ENCODE data around the gene PGP.
A peak's percentile ranks its signal among the peaks of the same experiment; 100 is the strongest.

PGP gene

GRCh38 chr16:2212362-2213324 lies 2.0 kb downstream of the PGP start:
- Mint-ChIP-seq H3K27me3 (no peaks in the 10 kb centered on the region), H3K36me3 (peaks cover 4% of the 10 kb centered on the region), H3K9me3 (no peaks in the 10 kb centered on the region), H3K4me3 (peak overlapping the region; percentile 85), H3K4me1 (peaks cover 18% of the 10 kb centered on the region), H3K27ac (peak overlapping the region; percentile 62)

DNA sequence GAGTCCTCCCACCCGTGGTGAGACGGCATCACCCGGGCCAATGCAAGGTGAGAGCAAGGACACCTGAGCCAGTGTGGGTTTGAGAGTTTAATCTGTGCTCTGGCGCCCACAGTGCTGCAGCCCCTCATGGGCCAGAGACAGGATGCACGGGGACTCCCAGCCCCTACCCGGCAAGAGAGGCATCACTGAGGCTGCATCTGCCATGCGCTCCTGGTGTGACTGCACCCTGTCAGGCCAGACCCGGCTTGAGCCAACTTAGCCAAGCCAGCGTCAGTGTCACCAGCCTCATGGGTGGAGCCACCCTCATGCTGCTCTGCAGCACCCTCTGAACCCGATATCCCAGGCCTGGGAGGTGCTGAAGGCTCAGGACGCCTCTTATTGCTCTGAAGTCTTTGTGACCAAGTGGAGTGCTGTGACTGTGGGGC lies 2.7 kb downstream of the PGP start:
- H3K36me3 Mint-ChIP-seq: peaks cover 7% of the 10 kb centered on the region
- no peaks in the 10 kb centered on the region for H3K27me3 Mint-ChIP-seq
- H3K27ac Mint-ChIP-seq: peak overlapping the region; percentile 62

DNA sequence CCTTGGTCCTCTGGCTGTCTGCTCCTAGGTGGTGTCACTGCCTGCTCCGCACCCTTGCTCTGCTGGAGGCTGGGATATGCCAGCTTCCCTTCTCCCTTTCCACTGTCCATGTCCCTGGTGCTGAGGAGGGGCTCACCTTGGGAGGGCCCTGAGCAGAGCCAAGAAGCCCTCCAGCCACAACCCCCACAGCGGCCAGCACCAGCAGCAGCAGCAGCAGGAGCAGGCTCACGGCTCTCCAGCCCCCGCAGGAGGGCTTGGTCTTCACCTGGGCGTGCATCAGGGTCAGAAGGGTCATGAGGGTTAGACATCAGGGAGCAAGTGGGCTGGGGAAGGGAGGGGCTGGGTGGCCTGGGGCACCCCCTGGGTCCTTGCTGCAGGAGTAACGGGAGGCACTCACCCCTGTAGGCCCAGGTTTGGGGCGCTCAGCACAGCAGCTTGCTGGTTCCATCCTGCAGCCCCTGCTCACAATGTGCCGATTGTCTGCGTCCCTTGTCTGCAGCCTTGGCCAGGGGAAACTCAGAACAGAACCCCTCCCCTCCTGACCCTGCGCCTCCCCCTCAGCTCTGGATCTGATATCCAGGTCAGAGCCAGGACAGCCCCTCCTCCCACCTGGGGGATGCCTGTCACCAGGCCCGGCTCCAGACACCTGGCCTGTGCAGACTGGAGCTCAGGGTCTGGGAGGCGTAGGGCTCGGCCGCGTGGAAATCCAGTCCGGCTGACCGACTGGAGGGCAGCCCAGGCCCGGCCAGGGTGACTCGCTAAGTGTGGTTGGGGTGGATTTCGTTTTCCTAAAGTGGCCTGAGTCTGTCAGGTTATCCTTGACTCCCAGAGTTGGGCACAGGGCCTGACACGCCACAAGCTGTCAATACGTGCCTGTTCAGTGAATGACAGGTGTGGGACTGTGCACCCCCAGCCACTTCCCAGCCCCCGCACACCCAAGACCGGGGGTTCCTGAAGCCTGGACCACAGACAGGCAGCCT lies 4.0 kb downstream of the PGP start, which contains the start of gene BRICD5:
Gene BRICD5, minus strand, starts transcription at position 478 of the 980 bp plus-strand sequence. Its CDS starts 30 bp downstream, at position 448.
- Mint-ChIP-seq H3K27me3 (no peaks in the 10 kb centered on the region), H3K36me3 (peaks cover 8% of the 10 kb centered on the region), H3K27ac (no peak within 1 kb of the TSS), H3K4me1 (peaks cover 30% of the 10 kb centered on the region), H3K9me3 (no peaks in the 10 kb centered on the region), H3K4me3 (no peak within 1 kb of the TSS)

More for the DNA sequence above, 2.7 kb downstream of the PGP start:
- peak overlapping the region; percentile 36 for H3K4me3 Mint-ChIP-seq
- peaks cover 24% of the 10 kb centered on the region for H3K4me1 Mint-ChIP-seq
- no peaks in the 10 kb centered on the region for H3K9me3 Mint-ChIP-seq

- Mint-ChIP-seq H3K27ac (no peak overlapping the region), H3K9me3 (no peaks in the 10 kb centered on the region), H3K4me3 (no peak overlapping the region), H3K36me3 (peaks cover 8% of the 10 kb centered on the region), H3K4me1 (peaks cover 30% of the 10 kb centered on the region), H3K27me3 (no peaks in the 10 kb centered on the region)
These were observed 4.7 kb downstream of the PGP start for GRCh38 chr16:2210009-2210332.

DNA sequence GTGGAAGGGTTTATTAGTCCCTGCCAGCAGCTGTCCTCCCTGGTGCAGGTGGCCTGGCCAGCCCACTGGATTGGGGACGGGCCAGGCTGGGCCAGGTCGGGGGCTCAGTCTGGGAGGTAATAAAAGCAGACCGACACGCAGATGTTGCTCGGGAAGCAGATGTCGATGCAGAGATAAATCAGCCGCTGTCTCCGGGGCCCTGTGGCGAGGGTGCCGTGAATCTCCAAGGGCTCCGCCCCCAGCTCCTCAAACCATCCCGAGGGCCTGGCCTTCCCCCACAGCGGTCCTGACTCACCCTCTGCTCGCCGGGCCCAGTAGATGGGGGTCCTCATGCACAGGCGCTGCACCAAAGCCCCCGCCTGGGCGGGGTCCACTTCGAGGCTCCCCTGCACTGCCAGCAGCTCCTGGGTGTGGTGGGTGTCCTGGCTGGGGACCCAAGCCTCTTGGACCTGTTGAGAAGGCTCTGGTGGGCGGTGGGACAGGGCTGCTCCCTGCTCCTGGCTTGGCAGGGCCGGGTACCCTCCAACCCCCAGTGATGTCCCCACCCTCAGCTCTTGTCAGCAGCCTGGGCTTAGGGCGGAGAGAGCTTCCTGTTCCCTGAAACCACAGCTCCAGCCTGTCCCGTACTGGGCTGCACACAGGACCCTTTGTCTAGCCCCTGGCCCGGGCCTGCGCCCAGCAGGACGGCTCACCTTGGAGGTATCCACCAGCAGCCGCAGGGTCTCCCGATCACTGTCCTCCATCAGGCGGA lies 5.2 kb downstream of the PGP start:
- Mint-ChIP-seq H3K4me3 (no peak overlapping the region), H3K27ac (no peak overlapping the region), H3K4me1 (peaks cover 33% of the 10 kb centered on the region), H3K36me3 (peaks cover 8% of the 10 kb centered on the region), H3K27me3 (no peaks in the 10 kb centered on the region), H3K9me3 (no peaks in the 10 kb centered on the region)

- Mint-ChIP-seq H3K36me3 (peaks cover 8% of the 10 kb centered on the region), H3K27me3 (no peaks in the 10 kb centered on the region), H3K4me3 (no peak overlapping the region)
These were observed 5.9 kb downstream of the PGP start for GRCh38 chr16:2208772-2209171.

GRCh38 chr16:2208308-2208707 lies 6.3 kb downstream of the PGP start:
- Mint-ChIP-seq H3K9me3 (no peaks in the 10 kb centered on the region), H3K27ac (no peak overlapping the region), H3K4me3 (no peak overlapping the region), H3K36me3 (peaks cover 6% of the 10 kb centered on the region), H3K4me1 (peaks cover 33% of the 10 kb centered on the region), H3K27me3 (no peaks in the 10 kb centered on the region)

More at GRCh38 chr16:2208772-2209171, 5.9 kb downstream of the PGP start:
- Mint-ChIP-seq H3K9me3 (no peaks in the 10 kb centered on the region), H3K27ac (no peak overlapping the region), H3K4me1 (peaks cover 36% of the 10 kb centered on the region)

DNA sequence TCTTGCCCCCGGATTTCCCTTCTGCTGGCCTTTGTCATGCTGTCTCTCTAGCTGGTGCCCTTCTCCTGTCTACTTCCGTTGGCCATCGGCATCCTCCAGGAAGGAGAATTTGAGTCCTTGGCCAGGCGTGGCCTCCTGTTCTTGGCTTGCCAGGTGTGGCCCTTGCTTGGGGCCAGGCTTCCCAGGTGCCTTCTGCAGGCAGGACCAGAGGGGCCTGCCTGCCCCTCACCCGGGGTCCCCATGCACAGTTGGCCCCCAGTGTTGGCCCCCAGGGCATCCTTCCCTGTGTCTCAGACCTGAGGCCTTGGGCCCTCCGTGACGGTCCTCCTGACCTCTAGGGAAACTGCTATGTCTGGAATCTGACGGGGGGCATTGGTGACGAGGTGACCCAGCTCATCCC lies 6.8 kb downstream of the PGP start:
- Mint-ChIP-seq H3K36me3 (peaks cover 6% of the 10 kb centered on the region), H3K4me3 (peak overlapping the region; percentile 57), H3K4me1 (peaks cover 29% of the 10 kb centered on the region), H3K27me3 (no peaks in the 10 kb centered on the region), H3K9me3 (no peaks in the 10 kb centered on the region), H3K27ac (no peak overlapping the region)

- Mint-ChIP-seq H3K4me1 (peaks cover 22% of the 10 kb centered on the region), H3K27ac (no peak overlapping the region), H3K27me3 (no peaks in the 10 kb centered on the region), H3K4me3 (peak overlapping the region; percentile 90), H3K9me3 (no peaks in the 10 kb centered on the region), H3K36me3 (peaks cover 6% of the 10 kb centered on the region)
These were observed 7.7 kb downstream of the PGP start for GRCh38 chr16:2206780-2207433.

GRCh38 chr16:2206420-2206779 lies 8.2 kb downstream of the PGP start:
- Mint-ChIP-seq H3K27ac (peak overlapping the region; percentile 38), H3K27me3 (no peaks in the 10 kb centered on the region), H3K9me3 (no peaks in the 10 kb centered on the region), H3K36me3 (peaks cover 6% of the 10 kb centered on the region), H3K4me3 (peak overlapping the region; percentile 90), H3K4me1 (peaks cover 20% of the 10 kb centered on the region)

DNA sequence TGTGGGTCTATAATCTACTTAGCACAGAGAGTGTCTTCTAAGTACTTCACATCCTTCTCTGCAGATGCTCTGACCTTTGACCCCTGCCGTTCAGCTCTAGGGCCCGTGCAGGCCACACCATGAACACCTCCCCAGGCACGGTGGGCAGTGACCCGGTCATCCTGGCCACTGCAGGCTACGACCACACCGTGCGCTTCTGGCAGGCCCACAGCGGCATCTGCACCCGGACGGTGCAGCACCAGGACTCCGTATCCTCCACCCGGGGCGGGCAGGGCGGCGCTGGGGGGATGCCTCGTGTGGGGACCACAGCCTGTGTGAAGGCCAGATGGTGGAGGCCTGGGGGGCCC lies 8.7 kb downstream of the PGP start:
- peak overlapping the region; percentile 92 for H3K27ac Mint-ChIP-seq
- peaks cover 6% of the 10 kb centered on the region for H3K36me3 Mint-ChIP-seq
- H3K9me3 Mint-ChIP-seq: no peaks in the 10 kb centered on the region
- peaks cover 20% of the 10 kb centered on the region for H3K4me1 Mint-ChIP-seq
- H3K27me3 Mint-ChIP-seq: no peaks in the 10 kb centered on the region
- peak overlapping the region; percentile 90 for H3K4me3 Mint-ChIP-seq

GRCh38 chr16:2205104-2205966 lies 9.3 kb downstream of the PGP start, which contains the start of gene MLST8:
MLST8 (plus strand) TSS chr16:2205454; CDS start chr16:2206086, 632 bp downstream.
- Mint-ChIP-seq H3K36me3 (peaks cover 6% of the 10 kb centered on the region), H3K9me3 (no peaks in the 10 kb centered on the region), H3K27me3 (no peaks in the 10 kb centered on the region), H3K4me1 (peaks cover 20% of the 10 kb centered on the region), H3K4me3 (peak within 1 kb of the TSS; percentile 90), H3K27ac (peak within 1 kb of the TSS; percentile 92)

DNA sequence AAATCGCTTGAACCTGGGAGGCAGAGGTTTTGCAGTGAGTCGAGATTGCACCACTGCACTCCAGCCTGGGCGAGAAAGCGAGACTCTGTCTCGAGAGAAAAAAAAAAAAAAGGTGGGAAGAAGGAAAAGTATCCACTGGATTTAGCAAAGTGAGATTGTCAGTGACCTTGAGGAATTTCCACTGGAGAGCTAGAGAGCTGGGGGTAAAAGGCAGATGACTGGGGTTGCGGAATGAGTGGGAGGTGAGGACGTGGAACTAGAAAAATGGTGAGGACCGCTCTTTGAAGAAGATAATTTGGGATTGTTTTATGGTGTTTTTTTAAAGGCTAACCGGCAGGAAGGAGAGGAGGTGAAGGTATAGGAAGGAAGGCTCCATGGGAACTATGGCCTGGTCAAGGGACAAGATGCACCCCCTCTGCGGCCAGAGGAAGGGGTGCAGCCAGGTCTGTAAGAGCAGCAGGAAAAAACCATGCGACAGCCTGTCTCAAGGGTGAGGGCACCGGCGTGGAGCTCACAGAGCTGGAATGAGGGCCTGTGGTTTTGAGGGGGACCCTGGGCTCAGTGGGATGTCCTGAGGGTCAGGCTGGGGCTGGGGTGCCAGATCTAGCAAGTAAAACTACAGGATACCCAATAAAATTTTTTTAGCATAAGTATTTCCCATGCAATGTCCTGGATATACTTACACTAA lies 10.1 kb downstream of the PGP start:
- Mint-ChIP-seq H3K27me3 (no peaks in the 10 kb centered on the region), H3K9me3 (no peaks in the 10 kb centered on the region), H3K27ac (peak overlapping the region; percentile 82), H3K4me1 (peaks cover 20% of the 10 kb centered on the region), H3K36me3 (peaks cover 6% of the 10 kb centered on the region), H3K4me3 (peak overlapping the region; percentile 83)

Data from activated naive CD4-positive, alpha-beta T cell treated with anti-CD3 and anti-CD28 coated beads, Interleukin-2, amount 50 U/mL, for 24 hours (primary cell).